Measurements from ENCODE around the gene GPR39.

DNA sequence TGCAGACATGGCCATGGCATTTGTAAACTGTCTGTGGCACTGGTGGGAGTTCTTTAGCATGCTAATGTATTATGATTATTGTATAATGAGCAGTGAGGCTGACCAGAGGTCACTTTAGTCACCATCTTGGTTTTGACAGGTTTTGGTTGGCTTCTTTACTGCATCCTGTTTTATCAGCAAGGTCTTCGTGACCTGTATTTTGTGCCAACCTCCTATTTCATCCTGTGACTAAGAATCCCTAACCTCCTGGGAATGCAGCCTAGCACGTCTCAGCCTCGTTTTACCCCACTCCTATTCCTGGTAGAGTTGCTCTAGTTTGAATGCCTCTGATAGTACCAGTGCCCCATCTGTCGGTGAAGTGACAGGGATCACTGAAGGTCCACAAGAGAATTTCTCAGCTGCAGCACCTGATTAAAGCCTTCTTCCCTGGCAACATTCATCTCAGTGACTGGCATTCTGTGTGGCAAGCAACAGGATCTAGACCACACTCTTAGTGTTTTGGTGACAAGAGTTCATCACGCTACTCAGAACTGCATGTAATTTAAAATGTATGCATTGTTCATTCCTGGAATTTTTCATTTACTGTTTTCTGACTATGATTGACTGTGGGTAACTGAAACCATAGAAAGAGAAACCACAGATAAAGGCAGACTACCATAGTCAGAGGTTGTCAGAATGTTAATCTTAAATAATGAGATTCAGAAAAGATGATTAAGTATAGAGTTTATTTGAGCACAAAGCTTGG, 43.0 kb upstream of the GPR39 start:
- TF ChIP-seq CTCF (IDR thresholded peaks at IDR 0.05), result no peak
- no peak for TF ChIP-seq POLR2A (IDR thresholded peaks at IDR 0.05)
- TF ChIP-seq POLR2AphosphoS5 (IDR thresholded peaks at IDR 0.05; ENCODE audit: insufficient read depth in 1 of 2, low read depth in 1 of 2), result no peak

Measured in vagina (tissue), 2 donors.